Measurements from ENCODE around the gene MCM9. TPM values are rescaled to one million over a fixed set of nuclear protein-coding genes. Genes with fewer than 3 reads are reported as not detected.

Gene MCM9
- total RNA-seq, 1 experiment from 2014 or later = 18.6 TPM

- Histone ChIP-seq H4K91ac (ENCODE audit: insufficient read length, low read depth, low read length) (no peak overlapping the region), H4K20me1 (ENCODE audit: control insufficient read depth, insufficient read depth, insufficient read length) (no peaks in the 10 kb centered on the region), H3K4ac (ENCODE audit: low read depth, low read length) (no peak overlapping the region), H4K5ac (ENCODE audit: insufficient read length, low read depth, low read length) (no peak overlapping the region), H3K14ac (ENCODE audit: insufficient read depth, low read length) (no peak overlapping the region), H3K27me3 (ENCODE audit: insufficient read depth, low read length) (no peaks in the 10 kb centered on the region), H3K9ac (ENCODE audit: extremely low read depth, insufficient read length, low read length) (no peak overlapping the region), H3K56ac (ENCODE audit: insufficient read length, low read depth, low read length) (no peak overlapping the region), H2BK12ac (ENCODE audit: insufficient read length, low read depth, low read length) (no peak overlapping the region), H3K18ac (ENCODE audit: insufficient read length, low read depth, low read length) (no peak overlapping the region), H2BK20ac (ENCODE audit: low read depth, low read length, poor library complexity, severe bottlenecking) (no peak overlapping the region), H3K23ac (ENCODE audit: insufficient read length, low read depth, low read length) (no peak overlapping the region), H3K9me3 (ENCODE audit: control insufficient read depth, low read depth, low read length) (no peaks in the 10 kb centered on the region), H3K27ac (ENCODE audit: insufficient read length, low read depth, low read length) (no peak overlapping the region), H3K79me2 (ENCODE audit: insufficient read depth, low read length) (no peaks in the 10 kb centered on the region), H2BK15ac (ENCODE audit: low read depth, low read length) (no peak overlapping the region), H3K79me1 (ENCODE audit: insufficient read depth, low read depth, low read length, poor library complexity, severe bottlenecking) (no peaks in the 10 kb centered on the region), H4K8ac (replicated peaks; ENCODE audit: insufficient read length, low read depth, low read length) (no peak overlapping the region), H2BK5ac (ENCODE audit: insufficient read length, low read length) (no peak overlapping the region), H3K4me1 (ENCODE audit: insufficient read depth, low read length) (no peaks in the 10 kb centered on the region), H2BK120ac (ENCODE audit: low read depth, low read length, poor library complexity, severe bottlenecking) (no peak overlapping the region), H2AK5ac (ENCODE audit: insufficient read length, low read length) (no peak overlapping the region), H2AFZ (ENCODE audit: low read length) (no peak overlapping the region), H3K4me2 (ENCODE audit: insufficient read depth, insufficient read length, low read length) (no peak overlapping the region), H3K23me2 (ENCODE audit: insufficient read length, low read depth, low read length, poor library complexity, severe bottlenecking) (no peaks in the 10 kb centered on the region), H3T11ph (ENCODE audit: low read length) (no peak overlapping the region)
- no CpG with 5 or more reads among the region's 2 CpGs for WGBS (ENCODE audit: extremely low coverage, insufficient read length, low lambda C conversion rate)
- no peak for DNase-seq
- no peak overlapping the region for H3K4me3 Mint-ChIP-seq
- TF ChIP-seq, protein P1, sequence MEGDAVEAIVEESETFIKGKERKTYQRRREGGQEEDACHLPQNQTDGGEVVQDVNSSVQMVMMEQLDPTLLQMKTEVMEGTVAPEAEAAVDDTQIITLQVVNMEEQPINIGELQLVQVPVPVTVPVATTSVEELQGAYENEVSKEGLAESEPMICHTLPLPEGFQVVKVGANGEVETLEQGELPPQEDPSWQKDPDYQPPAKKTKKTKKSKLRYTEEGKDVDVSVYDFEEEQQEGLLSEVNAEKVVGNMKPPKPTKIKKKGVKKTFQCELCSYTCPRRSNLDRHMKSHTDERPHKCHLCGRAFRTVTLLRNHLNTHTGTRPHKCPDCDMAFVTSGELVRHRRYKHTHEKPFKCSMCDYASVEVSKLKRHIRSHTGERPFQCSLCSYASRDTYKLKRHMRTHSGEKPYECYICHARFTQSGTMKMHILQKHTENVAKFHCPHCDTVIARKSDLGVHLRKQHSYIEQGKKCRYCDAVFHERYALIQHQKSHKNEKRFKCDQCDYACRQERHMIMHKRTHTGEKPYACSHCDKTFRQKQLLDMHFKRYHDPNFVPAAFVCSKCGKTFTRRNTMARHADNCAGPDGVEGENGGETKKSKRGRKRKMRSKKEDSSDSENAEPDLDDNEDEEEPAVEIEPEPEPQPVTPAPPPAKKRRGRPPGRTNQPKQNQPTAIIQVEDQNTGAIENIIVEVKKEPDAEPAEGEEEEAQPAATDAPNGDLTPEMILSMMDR (conservative IDR thresholded peaks at IDR 0.05) = no peak
- no peaks in the 10 kb centered on the region for H3K27me3 Mint-ChIP-seq (ENCODE audit: low read depth)
- no peak overlapping the region for H3K27ac Mint-ChIP-seq
- H3K36me3 Mint-ChIP-seq (ENCODE audit: insufficient read depth in 1 of 3, low read depth in 3 of 3) = no peaks in the 10 kb centered on the region; a peak in 1 of 7 replicates
- peaks cover 0 to 3% of the 10 kb centered on the region in 2 experiments; a peak in 2 of 5 replicates for H3K9me3 Mint-ChIP-seq
- no peaks in the 10 kb centered on the region for H3K4me1 Mint-ChIP-seq
These were observed 18.4 kb upstream of the MCM9 start for GRCh38 chr6:118953391-118953790.

All from H9 (cell line).